ENCODE measurements around the gene DBN1. TPM values are rescaled to one million over a fixed set of nuclear protein-coding genes. Genes with fewer than 3 reads are reported as not detected.

DBN1 gene
- total and polyA plus RNA-seq, 9 of the 15 experiments (the other 6 are each of a cell fraction or from before 2014, with no cell fraction given) = 0.25 to 87.2 (median 27.9) TPM

GRCh38 chr5:177455661-177456590 is 17.5 kb downstream of the DBN1 start (continued):
- 0 out of 2 replicates have a peak, but pooled peaks have one; percentile 23 for TF ChIP-seq ZKSCAN1 (IDR thresholded peaks at IDR 0.05; ENCODE audit: low read depth, low read length)
- peak; percentile 9; the same call in 1 of the 2 replicates for TF ChIP-seq SIN3B (IDR thresholded peaks at IDR 0.05; ENCODE audit: low read depth)
- TF ChIP-seq KAT7 (CRISPR knock-in tag; IDR thresholded peaks at IDR 0.05; ENCODE audit: borderline replicate concordance) = peak; percentile 77; the same call in 1 of the 2 replicates
- TF ChIP-seq RB1 (IDR thresholded peaks at IDR 0.05; ENCODE audit: low read depth) = peak; percentile 21
- TF ChIP-seq KLF6 (CRISPR knock-in tag; IDR thresholded peaks at IDR 0.05; ENCODE audit: borderline replicate concordance) = no peak
- no peak for TF ChIP-seq BCL6 (CRISPR knock-in tag; IDR thresholded peaks at IDR 0.05)
- no peak for TF ChIP-seq ZNF282 (CRISPR knock-in tag; IDR thresholded peaks at IDR 0.05)
- TF ChIP-seq CHD1 (IDR thresholded peaks at IDR 0.05; ENCODE audit: low read length) = peak; percentile 79
- no peak for TF ChIP-seq SFPQ (IDR thresholded peaks at IDR 0.05; ENCODE audit: low read depth, low read length)
- no peak for TF ChIP-seq ZC3H4 (CRISPR knock-in tag; IDR thresholded peaks at IDR 0.05; ENCODE audit: borderline replicate concordance)

Measured in K562 (cell line).